ENCODE measurements around the gene STX8.

Gene STX8

DNA sequence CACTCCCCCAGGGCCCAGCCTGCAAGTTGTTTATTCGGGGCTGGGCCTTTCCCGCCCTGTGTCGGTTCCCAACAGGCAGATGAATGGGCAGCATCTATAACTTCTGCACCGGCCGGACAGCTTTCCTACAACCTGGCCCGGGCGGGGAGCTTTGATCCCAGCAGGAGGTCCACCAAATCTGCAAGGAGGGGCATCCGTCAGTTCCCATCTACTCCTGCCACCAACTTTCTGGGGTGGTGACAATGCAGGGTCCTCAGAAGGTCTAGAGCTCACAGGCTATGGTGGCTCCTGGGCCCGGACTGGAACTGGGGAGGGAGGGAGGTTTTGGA, 342.4 kb downstream of the STX8 start:
- H3K27me3 Mint-ChIP-seq, result peaks cover 8% of the 10 kb centered on the region
- H3K27ac Mint-ChIP-seq, result no peak overlapping the region
- ATAC-seq (ENCODE audit: low read depth) (no peak), DNase-seq (ENCODE audit: low spot score in 2 of 2) (no peak)
- no peaks in the 10 kb centered on the region for H3K36me3 Mint-ChIP-seq
- H3K4me3 Mint-ChIP-seq, result no peak overlapping the region
- no peaks in the 10 kb centered on the region for H3K9me3 Mint-ChIP-seq
- H3K4me1 Mint-ChIP-seq, result peaks cover 3% of the 10 kb centered on the region

DNA sequence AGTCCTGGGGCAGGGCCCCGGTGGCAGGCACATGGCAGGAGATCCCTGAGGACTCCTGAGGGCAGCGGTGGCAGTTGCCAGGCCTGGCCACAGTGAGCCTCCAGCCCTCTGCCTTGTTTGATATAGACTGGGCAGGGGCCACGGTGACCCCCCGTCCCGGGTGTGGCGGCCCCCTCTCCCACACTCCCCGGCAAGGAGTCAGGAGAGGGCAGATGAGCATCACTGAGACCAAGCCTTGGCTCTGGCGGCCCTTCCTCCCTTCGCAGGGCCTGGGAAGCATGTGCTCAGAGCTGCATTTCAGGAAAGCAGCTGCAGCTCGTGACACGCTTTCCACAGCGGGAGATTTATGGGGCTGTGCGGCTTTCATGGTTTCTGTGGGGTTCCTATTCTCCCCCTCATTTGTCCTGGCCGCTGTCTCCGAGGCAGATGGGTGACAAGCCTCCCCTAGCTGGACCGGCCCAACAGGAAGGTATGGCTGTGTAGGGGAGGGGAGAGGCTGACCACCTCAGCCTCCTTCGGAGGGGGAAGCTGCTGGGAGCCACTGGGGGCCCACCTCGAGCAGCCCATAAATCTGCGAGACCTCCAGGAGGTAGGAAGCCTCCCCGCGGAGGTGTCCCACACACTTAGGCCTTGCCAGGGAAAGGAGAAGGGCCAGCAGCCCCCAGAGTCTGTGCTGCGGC, 342.9 kb downstream of the STX8 start:
- ATAC-seq (ENCODE audit: low read depth) (no peak), DNase-seq (ENCODE audit: low spot score in 2 of 2) (no peak)
- H3K4me1 Mint-ChIP-seq, result no peaks in the 10 kb centered on the region
- no peaks in the 10 kb centered on the region for H3K9me3 Mint-ChIP-seq
- no peak overlapping the region for H3K4me3 Mint-ChIP-seq
- H3K36me3 Mint-ChIP-seq, result no peaks in the 10 kb centered on the region
- H3K27ac Mint-ChIP-seq, result no peak overlapping the region
- peaks cover 8% of the 10 kb centered on the region for H3K27me3 Mint-ChIP-seq

GRCh38 chr17:9232155-9232475, 343.5 kb downstream of the STX8 start:
- DNase-seq (ENCODE audit: low spot score in 2 of 2), result no peak
- Mint-ChIP-seq H3K4me3 (no peak overlapping the region), H3K9me3 (no peaks in the 10 kb centered on the region), H3K4me1 (no peaks in the 10 kb centered on the region), H3K27ac (no peak overlapping the region), H3K36me3 (no peaks in the 10 kb centered on the region), H3K27me3 (peaks cover 8% of the 10 kb centered on the region)
- ATAC-seq (ENCODE audit: low read depth), result no peak

DNA sequence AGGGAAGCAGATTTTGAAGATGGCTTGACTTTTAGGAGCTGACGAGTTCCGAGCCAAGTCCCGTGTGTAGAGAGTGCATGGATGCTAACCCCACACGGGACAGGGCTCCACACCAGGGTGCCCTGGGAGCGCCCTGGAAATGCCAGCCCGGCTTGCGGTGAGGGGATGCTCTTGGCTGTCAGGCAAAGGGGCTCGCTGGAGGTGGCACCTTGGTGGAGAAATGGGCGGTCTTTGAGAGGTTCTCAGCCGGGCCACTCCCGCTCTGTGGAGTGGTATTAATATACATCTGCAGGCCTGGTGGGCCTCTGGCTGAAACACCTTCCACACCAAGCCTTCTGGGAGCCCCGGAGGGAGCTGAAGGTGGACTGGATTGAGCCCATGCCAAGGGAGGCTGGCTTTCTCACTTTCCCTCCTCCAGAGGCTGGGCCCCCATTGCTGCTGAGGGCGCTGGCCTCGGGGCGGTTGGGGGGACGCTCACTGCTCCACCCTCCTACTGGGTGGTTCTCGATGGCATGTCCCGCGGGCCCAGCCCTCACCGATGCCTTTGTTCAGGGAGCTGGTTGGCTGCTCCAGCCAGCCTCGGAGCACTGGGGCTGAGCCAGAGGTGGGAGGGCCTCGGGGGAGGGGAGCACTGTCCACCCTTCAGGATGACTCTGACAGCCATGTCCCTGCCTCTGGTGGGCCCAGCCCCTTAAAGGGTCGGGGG, 344.0 kb downstream of the STX8 start:
- Mint-ChIP-seq H3K36me3 (no peaks in the 10 kb centered on the region), H3K4me1 (no peaks in the 10 kb centered on the region), H3K9me3 (no peaks in the 10 kb centered on the region), H3K27me3 (peaks cover 8% of the 10 kb centered on the region), H3K27ac (no peak overlapping the region), H3K4me3 (no peak overlapping the region)
- no peak for DNase-seq (ENCODE audit: low spot score in 2 of 2)
- ATAC-seq (ENCODE audit: low read depth), result no peak

GRCh38 chr17:9230861-9231260, 344.8 kb downstream of the STX8 start:
- no peaks in the 10 kb centered on the region for H3K4me1 Mint-ChIP-seq
- H3K4me3 Mint-ChIP-seq, result no peak overlapping the region
- H3K27me3 Mint-ChIP-seq, result peaks cover 8% of the 10 kb centered on the region
- H3K36me3 Mint-ChIP-seq, result no peaks in the 10 kb centered on the region
- ATAC-seq (ENCODE audit: low read depth), result no peak
- H3K27ac Mint-ChIP-seq, result no peak overlapping the region
- no peak for DNase-seq (ENCODE audit: low spot score in 2 of 2)
- H3K9me3 Mint-ChIP-seq, result no peaks in the 10 kb centered on the region

DNA sequence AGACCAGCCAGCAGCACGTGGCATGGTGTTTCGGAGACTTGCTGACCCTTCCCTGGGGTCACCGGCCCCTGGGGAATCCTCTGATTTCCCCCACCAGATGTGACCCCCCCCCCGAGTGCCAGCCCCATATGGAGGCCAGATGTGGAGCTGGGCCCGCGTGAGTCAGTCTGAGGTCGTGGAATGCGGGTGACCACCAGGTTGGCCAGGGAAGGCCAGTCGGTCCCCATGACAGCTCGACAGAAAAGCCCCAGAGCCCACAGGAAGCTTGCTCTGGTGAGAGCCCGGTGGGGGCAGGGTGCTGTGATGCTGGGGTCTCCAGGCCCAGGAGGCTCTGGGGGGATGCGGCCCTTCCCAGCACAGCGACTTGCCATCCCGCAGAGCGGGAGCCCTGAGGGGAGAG, 345.3 kb downstream of the STX8 start:
- Mint-ChIP-seq H3K36me3 (no peaks in the 10 kb centered on the region), H3K4me3 (no peak overlapping the region), H3K27me3 (peaks cover 8% of the 10 kb centered on the region), H3K4me1 (no peaks in the 10 kb centered on the region), H3K27ac (no peak overlapping the region), H3K9me3 (no peaks in the 10 kb centered on the region)
- DNase-seq (ENCODE audit: low spot score in 2 of 2), result no peak
- ATAC-seq (ENCODE audit: low read depth), result no peak

- ATAC-seq (ENCODE audit: low read depth), result no peak
- Mint-ChIP-seq H3K27me3 (peaks cover 5% of the 10 kb centered on the region), H3K27ac (no peak overlapping the region), H3K4me1 (no peaks in the 10 kb centered on the region), H3K36me3 (no peaks in the 10 kb centered on the region), H3K9me3 (no peaks in the 10 kb centered on the region), H3K4me3 (no peak overlapping the region)
- no peak for DNase-seq (ENCODE audit: low spot score in 2 of 2)
These were observed 345.8 kb downstream of the STX8 start for GRCh38 chr17:9229826-9230201.

- no peak for ATAC-seq (ENCODE audit: low read depth)
- no peaks in the 10 kb centered on the region for H3K4me1 Mint-ChIP-seq
- no peak overlapping the region for H3K27ac Mint-ChIP-seq
- no peaks in the 10 kb centered on the region for H3K9me3 Mint-ChIP-seq
- no peaks in the 10 kb centered on the region for H3K36me3 Mint-ChIP-seq
- H3K27me3 Mint-ChIP-seq, result peaks cover 5% of the 10 kb centered on the region
- no peak overlapping the region for H3K4me3 Mint-ChIP-seq
- no peak for DNase-seq (ENCODE audit: low spot score in 2 of 2)
These were observed 346.3 kb downstream of the STX8 start for GRCh38 chr17:9229160-9229825.

DNA sequence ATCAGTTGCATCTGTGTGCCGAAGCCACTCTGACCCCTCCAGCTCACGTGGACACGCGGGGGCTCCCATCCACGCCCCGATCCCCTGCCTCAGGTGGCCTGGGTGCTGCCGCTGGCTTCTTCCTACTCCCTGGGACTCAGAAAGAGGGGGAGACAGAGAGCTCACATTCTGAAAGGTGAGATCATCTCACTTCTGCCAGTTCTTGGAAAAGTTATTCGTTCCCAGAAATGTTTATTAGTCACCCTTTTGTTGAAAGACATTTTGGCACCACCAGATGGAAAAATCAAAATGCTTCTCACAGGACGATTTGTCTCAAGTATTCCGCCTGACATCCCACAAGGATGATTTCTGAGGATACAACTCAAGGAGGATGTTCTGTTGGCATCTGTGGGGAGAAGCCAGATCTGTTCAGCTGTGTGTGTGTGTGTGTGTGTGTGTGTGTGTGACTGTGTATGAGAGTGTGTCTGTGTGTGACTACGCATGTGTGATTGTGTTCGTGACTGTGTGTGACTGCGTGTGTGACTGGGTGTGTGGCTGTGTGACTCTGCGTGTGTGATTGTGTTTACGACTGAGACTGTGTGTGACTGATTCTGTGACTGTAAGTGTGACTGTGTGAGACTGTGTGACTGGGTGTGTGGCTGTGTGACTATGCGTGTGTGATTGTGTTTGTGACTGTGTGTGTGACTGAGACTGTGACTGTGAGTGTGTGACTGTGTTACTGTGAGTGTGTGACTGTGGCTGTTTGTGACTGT, 347.0 kb downstream of the STX8 start:
- Mint-ChIP-seq H3K27me3 (no peaks in the 10 kb centered on the region), H3K36me3 (no peaks in the 10 kb centered on the region), H3K27ac (no peak overlapping the region), H3K4me1 (no peaks in the 10 kb centered on the region), H3K4me3 (no peak overlapping the region), H3K9me3 (no peaks in the 10 kb centered on the region)
- DNase-seq (ENCODE audit: low spot score in 2 of 2) (no peak), ATAC-seq (ENCODE audit: low read depth) (no peak)

DNA sequence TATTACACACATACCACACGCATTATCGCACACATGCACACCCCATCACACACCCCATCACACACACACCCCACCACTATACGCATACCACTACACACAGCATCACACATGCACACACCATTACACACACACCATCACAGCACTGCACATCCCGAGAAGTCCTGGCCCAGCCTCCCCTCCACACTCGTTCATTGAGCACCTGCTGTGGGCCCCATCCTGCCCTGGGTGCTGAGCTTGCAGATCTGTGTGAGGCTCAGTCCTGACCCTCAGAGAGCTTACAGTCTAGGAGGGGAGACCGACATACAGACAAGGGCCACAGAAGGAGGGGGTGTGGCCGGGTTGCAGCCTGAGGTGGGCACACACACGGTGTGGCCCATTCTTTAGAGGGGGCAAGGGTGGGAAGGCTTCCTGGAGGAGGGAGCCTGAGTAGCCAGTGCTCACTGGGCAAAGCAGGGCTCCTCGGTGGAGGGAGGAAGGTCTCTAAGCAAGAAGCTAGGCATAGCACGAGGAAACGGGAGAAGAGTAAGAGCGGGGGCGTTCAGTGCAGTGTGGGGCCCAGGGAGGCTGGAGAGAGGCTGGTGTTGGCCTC, 347.7 kb downstream of the STX8 start:
- no peaks in the 10 kb centered on the region for H3K36me3 Mint-ChIP-seq

DNA sequence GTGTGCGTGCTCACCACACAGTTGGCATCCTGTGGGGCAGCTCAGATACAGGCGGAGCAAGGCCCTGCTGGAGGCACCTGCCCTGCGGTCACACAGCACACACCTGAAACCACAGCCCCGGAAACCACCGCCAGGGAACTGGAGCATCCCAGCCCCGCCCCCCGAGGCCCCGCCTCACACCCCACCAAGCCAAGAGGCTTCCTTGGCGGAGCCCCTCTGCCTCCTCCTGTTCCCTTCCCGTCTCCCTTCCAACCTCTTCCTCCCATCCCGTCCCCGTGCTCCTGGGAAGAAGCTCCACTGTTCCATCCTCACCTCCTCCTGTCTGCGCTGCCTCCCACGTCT, 348.9 kb downstream of the STX8 start:
- Mint-ChIP-seq H3K4me3 (no peak overlapping the region), H3K4me1 (no peaks in the 10 kb centered on the region), H3K9me3 (no peaks in the 10 kb centered on the region), H3K27me3 (peaks cover 4% of the 10 kb centered on the region), H3K36me3 (no peaks in the 10 kb centered on the region), H3K27ac (no peak overlapping the region)
- ATAC-seq (ENCODE audit: low read depth), result peak; percentile 88
- DNase-seq (ENCODE audit: low spot score in 2 of 2), result no peak

More for the DNA sequence above, 347.7 kb downstream of the STX8 start:
- Mint-ChIP-seq H3K27me3 (no peaks in the 10 kb centered on the region), H3K4me1 (no peaks in the 10 kb centered on the region), H3K27ac (no peak overlapping the region), H3K9me3 (no peaks in the 10 kb centered on the region), H3K4me3 (no peak overlapping the region)
- ATAC-seq (ENCODE audit: low read depth) (no peak), DNase-seq (ENCODE audit: low spot score in 2 of 2) (no peak)

DNA sequence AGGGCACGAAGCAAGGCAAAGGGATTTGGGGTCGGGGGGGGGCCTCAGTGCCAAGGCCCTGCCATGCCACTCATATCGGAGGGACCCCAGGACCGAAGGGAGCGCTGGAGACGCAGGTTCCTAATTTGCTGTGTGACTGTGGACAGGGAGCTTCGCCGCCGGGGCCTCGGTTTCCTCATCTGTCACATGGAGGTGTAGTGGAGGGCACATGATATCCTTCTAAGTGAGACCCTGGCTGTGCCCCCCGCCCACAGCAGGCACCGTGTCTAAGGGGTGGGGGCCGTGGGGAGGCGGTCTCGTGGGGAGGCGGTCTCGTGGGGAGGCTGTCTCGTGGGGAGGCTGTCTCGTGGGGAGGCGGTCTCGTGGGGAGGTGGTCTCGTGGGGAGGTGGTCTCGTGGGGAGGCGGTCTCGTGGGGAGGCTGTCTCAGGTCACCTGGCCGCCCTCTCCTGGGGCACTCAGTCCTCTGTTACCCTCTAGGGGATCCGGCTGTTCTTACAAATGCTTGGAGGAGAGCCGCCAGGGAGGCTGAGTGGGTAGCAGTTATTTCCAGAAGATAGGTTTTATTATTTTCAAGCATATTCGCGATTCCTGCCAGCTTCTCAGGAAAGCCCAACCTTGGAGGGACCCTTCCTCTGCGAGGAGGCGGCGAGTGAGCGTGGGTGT, 349.4 kb downstream of the STX8 start:
- Mint-ChIP-seq H3K4me1 (no peaks in the 10 kb centered on the region), H3K9me3 (no peaks in the 10 kb centered on the region), H3K27me3 (peaks cover 4% of the 10 kb centered on the region), H3K36me3 (no peaks in the 10 kb centered on the region), H3K4me3 (no peak overlapping the region), H3K27ac (no peak overlapping the region)
- ATAC-seq (ENCODE audit: low read depth), result peak; percentile 8
- DNase-seq (ENCODE audit: low spot score in 2 of 2), result no peak

DNA sequence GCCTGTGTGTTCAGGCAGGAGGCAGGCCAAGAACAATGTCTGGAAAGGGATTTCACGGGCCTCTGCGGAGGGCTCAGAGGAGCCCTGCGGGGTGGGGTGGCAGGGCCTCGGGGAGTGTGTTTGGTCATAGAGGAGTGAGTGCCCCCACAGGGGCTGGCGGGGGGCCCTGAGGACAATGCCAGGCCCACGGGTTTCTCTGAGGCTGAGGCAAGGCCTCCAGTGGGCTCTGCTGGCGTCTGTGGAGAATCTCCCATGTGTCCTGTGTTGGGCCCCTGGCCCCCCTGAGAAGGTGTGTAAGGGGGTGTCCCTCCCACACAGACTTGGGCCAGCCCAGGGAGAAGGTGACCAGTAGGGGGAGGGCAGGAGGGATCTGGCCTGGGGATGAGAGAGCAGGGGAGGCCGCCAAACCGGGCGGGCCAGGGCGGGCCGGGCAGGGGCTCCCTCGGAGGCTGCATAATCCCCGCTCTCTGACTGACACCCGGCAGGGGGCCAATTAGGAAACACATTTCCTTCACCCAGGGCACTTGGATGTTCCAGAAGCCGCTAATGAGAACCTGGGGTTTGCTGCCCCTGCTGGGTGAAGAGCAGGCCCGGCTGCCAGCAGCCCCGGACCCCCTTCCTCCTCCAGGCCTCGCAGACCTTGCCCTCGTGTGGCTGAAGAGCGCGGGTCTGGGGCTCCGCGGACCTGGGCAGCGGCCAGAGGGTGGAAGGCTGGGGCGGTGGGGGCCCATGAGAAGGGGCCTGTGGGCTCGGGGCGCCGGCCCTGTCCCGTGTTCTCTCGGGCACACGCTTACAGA, 350.1 kb downstream of the STX8 start:
- no peak for ATAC-seq (ENCODE audit: low read depth)

More for the DNA sequence above, 350.1 kb downstream of the STX8 start:
- Mint-ChIP-seq H3K27ac (no peak overlapping the region), H3K27me3 (peaks cover 4% of the 10 kb centered on the region), H3K4me3 (no peak overlapping the region), H3K9me3 (no peaks in the 10 kb centered on the region), H3K36me3 (no peaks in the 10 kb centered on the region), H3K4me1 (no peaks in the 10 kb centered on the region)
- DNase-seq (ENCODE audit: low spot score in 2 of 2), result no peak

All from memory B cell (primary cell).